Heart left ventricle (tissue), 16 donors: ENCODE results near the gene ITGA5. TPM values are rescaled to one million over a fixed set of nuclear protein-coding genes. Genes with fewer than 3 reads are reported as not detected.
A peak's percentile ranks its signal among the peaks of the same experiment; 100 is the strongest.

Experiments used
- ATAC-seq, 4 donors: fragments of 200-7000 bp; cut with Tn5 transposase; one replicate each; pipeline ENCODE4 v1.9.1; 2020 to 2022; ENCODE audit warnings: moderate library complexity in 4 of 4, mild to moderate bottlenecking in 3 of 4, moderate number of reproducible peaks in 1 of 4
- DNase-seq, 5 donors: peaks; one replicate each; pipeline ENCODE4 v3.0.0-alpha.2; 2020
- H3K27ac ChIP-seq, 12 donors: fragments of 200-600 bp; sonication (generic) in 4 of 12; one replicate each; pipeline versions ENCODE4 v1.5.0 to v1.8.0; 2016 to 2022; ENCODE audit warnings: mild to moderate bottlenecking in 2 of 12
- H3K27me3 ChIP-seq, 9 donors: fragments of 200-600 bp; sonication (generic) in 2 of 9; one replicate each; pipeline versions ENCODE4 v1.5.1 to v1.8.0; 2016 to 2022; ENCODE audit warnings: mild to moderate bottlenecking in 3 of 9
- H3K36me3 ChIP-seq, 9 donors: fragments of 200-600 bp; sonication (generic) in 2 of 9; one replicate each; pipeline versions ENCODE4 v1.5.0 to v1.8.0; 2018 to 2022; ENCODE audit warnings: mild to moderate bottlenecking in 2 of 9
- H3K4me1 ChIP-seq, 12 donors: fragments of 200-600 bp; sonication (generic) in 4 of 12; one replicate each; pipeline versions ENCODE4 v1.5.0 to v1.8.0; 2016 to 2022; ENCODE audit warnings: mild to moderate bottlenecking in 3 of 12
- H3K4me3 ChIP-seq, 12 donors: fragments of 200-600 bp; sonication (generic) in 4 of 12; one replicate each; pipeline versions ENCODE4 v1.5.0 to v1.8.0; 2017 to 2022; ENCODE audit warnings: mild to moderate bottlenecking in 9 of 12, moderate library complexity in 4 of 12
- H3K9me3 ChIP-seq, 12 donors: fragments of 200-600 bp; sonication (generic) in 4 of 12; one replicate each; pipeline versions ENCODE4 v1.5.0 to v1.8.0; 2016 to 2022; ENCODE audit warnings: mild to moderate bottlenecking in 1 of 12
- POLR2A ChIP-seq, 2 donors: fragments of 450-650 bp; IDR thresholded peaks; one replicate each; pipeline ENCODE4 v1.6.1; 2017; ENCODE audit warnings: antibody characterized with exemption in 2 of 2, mild to moderate bottlenecking in 2 of 2, moderate library complexity in 2 of 2
- WGBS, 4 donors: extraction: QIAGEN DNeasy Blood & Tissue Kit in 2 of 4; methylation state at CpG; one replicate each; pipeline versions ENCODE4 v1.1.5 to v1.1.7; 2013 to 2018; 5-methylcytosine and 5-hydroxymethylcytosine counted together
- intact Hi-C, 10 donors: fragments of 100-400 bp; cut with DNase I; formaldehyde crosslinking; loops; one replicate each; pipeline versions ENCODE4 v1.11.1 to v1.14.2; 2022
- polyA plus RNA-seq, 2 donors: library from polyadenylated mRNA; stranded (reverse); fragments of 200-250 nt; gene quantifications; one replicate each; pipeline ENCODE4 v1.2.3, GENCODE V29; 2013
- total RNA-seq, 9 donors: library from RNA; depleted of rRNA in 2 of 9; stranded (reverse); fragments of >200 nt in 2 of 9; fragmentation: NEBNext Ultra II Directional in 3 of 9; extraction: Animal tissue kit (Norgen Biotek cat#: 25700) in 3 of 9; gene quantifications; one replicate each; pipeline versions ENCODE4 v1.1.0 to v1.2.4, GENCODE V29; 2016 to 2023
- TF ChIP-seq, protein P1 (sequence below), 12 donors: fragments of 200-600 bp; sonication (generic) in 4 of 12; IDR thresholded peaks; one replicate each; pipeline versions ENCODE4 v1.5.0 to v1.8.0; 2018 to 2022; ENCODE audit warnings: antibody characterized with exemption in 12 of 12, mild to moderate bottlenecking in 5 of 12
- donor health status: ischemic (EF 13 %, LVEDD 7.1; RV severe dilation, severe dysfunction).
- donor health status: healthy with polysubstance abuse.
- donor health status: DM: no; HTN: yes; CAD: no.
- donor health status: DM: no; HTN: no; CAD: no.
- donor health status: ischemic (EF 25% LVEDD 6.9; RV normal size, moderate dysfunction).
- donor health status: ischemic (EF 25% LVEDD 5.7; RV mildly dilated, moderate dysfunction).
- donor health status: healthy.
- donor health status: DM: yes; HTN: yes; CAD: no.
- donor health status: ischemic (EF 35%, LVEDD 5.7; RV mildly dilated, moderate dysfunction).
- donor health status: nonischemic (EF 11% LVEDD 7.7; RV severe dilation, severe dysfunction).
- donor health status: DM: yes; HTN: yes; CAD: no.
- donor health status: PGD.
- donor health status: ischemic (EF 29% LVEDD 5.4; RV normal size, mild dysfunction).
- donor health status: nonischemic (EF 23%, LVEDD 6.1; RV moderate dilation, normal function).

The ITGA5 gene
- total and polyA plus RNA-seq, 11 donors, result 33.2 to 301 (median 55.0) TPM

DNA sequence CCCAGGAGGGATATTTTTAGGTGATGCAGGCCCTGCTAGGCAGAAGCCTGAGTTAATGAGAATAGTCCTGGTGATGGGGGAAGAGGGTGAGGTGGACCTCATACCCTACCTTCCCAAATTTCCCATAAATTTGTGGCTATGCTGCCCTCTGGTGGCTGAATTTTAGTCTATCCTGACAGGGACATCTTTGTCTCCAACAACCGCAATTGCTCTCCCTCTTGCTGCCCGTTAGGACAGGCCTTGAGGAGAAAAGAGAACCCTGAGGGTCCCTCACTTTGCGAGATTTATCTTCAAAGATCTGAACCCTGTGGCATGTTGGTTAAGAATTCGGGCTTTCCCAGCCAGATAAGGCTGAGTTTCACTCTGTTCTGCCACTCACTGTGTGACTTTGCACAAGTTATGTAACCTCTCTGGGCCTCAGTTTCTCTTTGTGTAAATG lies 24.8 kb downstream of the ITGA5 start:
- TF ChIP-seq POLR2A (IDR thresholded peaks at IDR 0.05), result no peak
- TF ChIP-seq, protein P1, sequence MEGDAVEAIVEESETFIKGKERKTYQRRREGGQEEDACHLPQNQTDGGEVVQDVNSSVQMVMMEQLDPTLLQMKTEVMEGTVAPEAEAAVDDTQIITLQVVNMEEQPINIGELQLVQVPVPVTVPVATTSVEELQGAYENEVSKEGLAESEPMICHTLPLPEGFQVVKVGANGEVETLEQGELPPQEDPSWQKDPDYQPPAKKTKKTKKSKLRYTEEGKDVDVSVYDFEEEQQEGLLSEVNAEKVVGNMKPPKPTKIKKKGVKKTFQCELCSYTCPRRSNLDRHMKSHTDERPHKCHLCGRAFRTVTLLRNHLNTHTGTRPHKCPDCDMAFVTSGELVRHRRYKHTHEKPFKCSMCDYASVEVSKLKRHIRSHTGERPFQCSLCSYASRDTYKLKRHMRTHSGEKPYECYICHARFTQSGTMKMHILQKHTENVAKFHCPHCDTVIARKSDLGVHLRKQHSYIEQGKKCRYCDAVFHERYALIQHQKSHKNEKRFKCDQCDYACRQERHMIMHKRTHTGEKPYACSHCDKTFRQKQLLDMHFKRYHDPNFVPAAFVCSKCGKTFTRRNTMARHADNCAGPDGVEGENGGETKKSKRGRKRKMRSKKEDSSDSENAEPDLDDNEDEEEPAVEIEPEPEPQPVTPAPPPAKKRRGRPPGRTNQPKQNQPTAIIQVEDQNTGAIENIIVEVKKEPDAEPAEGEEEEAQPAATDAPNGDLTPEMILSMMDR (IDR thresholded peaks at IDR 0.05), result peak; percentile 47 to 77 (median 70)
- Histone ChIP-seq H3K4me1 (peaks cover 0 to 35% (median 9%) of the 10 kb centered on the region in 12 donors), H3K27me3 (no peaks in the 10 kb centered on the region), H3K4me3 (no peak overlapping the region), H3K9me3 (no peaks in the 10 kb centered on the region), H3K27ac (peak overlapping the region in 2 of 12 donors; percentile 23 to 25), H3K36me3 (peaks cover 0 to 58% (median 49%) of the 10 kb centered on the region in 9 donors)
- intact Hi-C loops, result no loop called here
- DNase-seq, result peak in 1 of 5 donors; percentile 58
- 54 to 64% (median 63%) methylated on average over 4 of the region's 4 CpGs for WGBS, 4 donors
- ATAC-seq, result peak in 3 of 4 donors; percentile 5 to 40 (median 37)

DNA sequence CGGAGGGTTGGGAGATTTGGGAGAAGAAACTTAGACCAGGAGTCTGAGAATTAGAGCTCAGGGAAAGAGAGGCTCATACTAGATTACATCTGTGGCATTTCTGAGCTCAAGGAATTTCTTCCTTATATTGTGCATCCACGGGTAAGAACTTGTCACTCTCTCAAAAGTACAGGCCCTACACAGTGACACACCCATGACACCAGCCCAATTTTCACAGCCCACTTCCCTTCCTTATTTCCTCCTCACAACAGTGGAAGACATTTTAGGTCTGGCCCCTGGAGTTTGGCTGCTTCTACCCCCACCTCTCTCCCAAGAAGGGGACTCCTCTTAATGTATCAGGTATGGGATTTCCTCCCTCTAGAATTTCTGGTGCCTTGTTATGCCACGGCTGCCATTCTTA lies 25.3 kb downstream of the ITGA5 start:
- WGBS, 4 donors, result 77 to 85% (median 83%) methylated on average over 3 of the region's 3 CpGs
- H3K4me1 ChIP-seq, result peaks cover 0 to 35% (median 9%) of the 10 kb centered on the region in 12 donors
- intact Hi-C loops, result no loop called here
- no peak for ATAC-seq
- H3K27ac ChIP-seq, result peak overlapping the region in 2 of 12 donors; percentile 23 to 25
- peaks cover 0 to 53% (median 44%) of the 10 kb centered on the region in 9 donors for H3K36me3 ChIP-seq
- no peak for DNase-seq
- TF ChIP-seq POLR2A (IDR thresholded peaks at IDR 0.05), result no peak
- TF ChIP-seq, protein P1 (IDR thresholded peaks at IDR 0.05), result no peak
- H3K9me3 ChIP-seq, result no peaks in the 10 kb centered on the region
- H3K27me3 ChIP-seq, result no peaks in the 10 kb centered on the region
- H3K4me3 ChIP-seq, result no peak overlapping the region

DNA sequence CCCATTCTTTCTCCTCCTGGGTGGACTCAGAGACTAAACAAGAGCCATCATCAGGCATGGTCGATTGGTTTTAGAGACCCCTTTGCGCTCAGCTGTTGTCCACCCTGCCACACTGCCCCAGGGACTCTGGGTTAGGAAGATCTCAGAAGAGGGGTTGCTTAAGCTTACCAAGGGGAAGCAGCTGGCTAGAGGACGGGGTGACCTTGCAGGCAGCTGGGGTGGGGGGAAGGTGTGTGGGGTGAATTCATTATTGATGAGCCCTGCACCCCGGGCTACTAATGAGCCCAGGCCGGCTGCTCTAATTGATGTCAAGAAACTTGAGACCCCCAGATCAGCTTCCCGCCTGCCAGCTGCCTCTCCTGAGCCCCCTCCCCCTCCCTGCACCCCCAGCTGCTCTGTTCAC lies 25.9 kb downstream of the ITGA5 start:
- Histone ChIP-seq H3K4me1 (peaks cover 0 to 38% (median 9%) of the 10 kb centered on the region in 12 donors), H3K36me3 (peaks cover 0 to 48% (median 39%) of the 10 kb centered on the region in 9 donors), H3K4me3 (no peak overlapping the region), H3K27ac (peak overlapping the region in 2 of 12 donors; percentile 3 to 23), H3K27me3 (no peaks in the 10 kb centered on the region), H3K9me3 (no peaks in the 10 kb centered on the region)
- ATAC-seq, result no peak
- TF ChIP-seq, protein P1 (IDR thresholded peaks at IDR 0.05), result no peak
- no peak for TF ChIP-seq POLR2A (IDR thresholded peaks at IDR 0.05)
- DNase-seq, result no peak
- intact Hi-C loops, result no loop called here
- WGBS, 4 donors, result 78 to 85% (median 80%) methylated on average over 6 of the region's 6 CpGs

DNA sequence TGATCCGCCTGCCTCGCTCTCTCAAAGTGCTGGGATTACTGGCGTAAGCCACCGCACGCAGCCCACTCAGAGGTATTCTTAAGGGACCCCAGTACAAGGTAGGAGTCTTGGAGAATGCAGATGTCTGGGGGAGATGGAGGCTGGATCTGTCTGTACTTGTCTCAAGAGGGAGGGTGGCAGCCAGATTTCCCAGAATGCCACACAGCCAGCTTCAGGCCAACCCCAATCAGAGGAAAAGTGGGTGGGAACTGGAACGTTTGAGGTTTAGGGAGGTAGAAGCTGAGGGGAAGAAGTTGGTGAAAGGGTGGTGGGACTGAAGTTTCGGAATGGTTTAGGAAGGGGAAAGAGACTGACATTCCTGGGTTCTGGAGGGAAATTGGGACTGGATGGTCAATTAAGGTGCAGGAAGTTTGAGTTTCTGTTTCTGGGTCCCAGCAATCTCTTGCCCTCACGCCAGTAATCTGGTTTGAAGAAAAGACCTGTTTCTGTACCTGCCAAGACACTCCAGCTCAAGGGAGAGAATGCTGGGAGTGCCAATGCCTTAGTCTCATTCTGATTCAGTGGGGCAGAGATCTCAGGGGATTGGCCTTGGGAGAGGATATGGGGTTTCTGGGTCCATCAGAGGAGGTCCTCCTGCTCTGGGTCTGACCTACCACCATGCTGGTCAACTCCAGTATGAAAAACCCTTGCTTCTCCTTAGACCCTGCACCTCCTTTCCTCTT lies 26.4 kb downstream of the ITGA5 start:
- Histone ChIP-seq H3K27me3 (no peaks in the 10 kb centered on the region), H3K4me1 (peaks cover 0 to 39% (median 9%) of the 10 kb centered on the region in 12 donors)

More for the DNA sequence above, 26.4 kb downstream of the ITGA5 start:
- DNase-seq (no peak), ATAC-seq (no peak)
- TF ChIP-seq POLR2A (IDR thresholded peaks at IDR 0.05), result no peak
- TF ChIP-seq, protein P1 (IDR thresholded peaks at IDR 0.05), result no peak
- intact Hi-C loops, result no loop called here
- Histone ChIP-seq H3K9me3 (no peaks in the 10 kb centered on the region), H3K4me3 (no peak overlapping the region), H3K36me3 (peaks cover 0 to 42% (median 33%) of the 10 kb centered on the region in 9 donors), H3K27ac (peak overlapping the region in 1 of 12 donors; percentile 3)
- 90 to 92% (median 91%) methylated on average over 8 of the region's 8 CpGs for WGBS, 4 donors
